HepG2 (cell line): ENCODE data around the gene DAPK1. TPM values are rescaled to one million over a fixed set of nuclear protein-coding genes. Genes with fewer than 3 reads are reported as not detected.

Experiments
- ATAC-seq: fragments of 200-7000 bp; cut with Tn5 transposase; 3 replicates; pipeline ENCODE4 v1.9.1; 2020; ENCODE audit warnings: mild to moderate bottlenecking, moderate library complexity
- BruUV-seq: library from RNA; stranded (reverse); fragments of 400-500 nt; replicated peaks from 2 replicates; lab custom pipeline; 2021; lab: Mats Ljungman, UMichigan
- CTCF ChIA-PET: fragments of 300-600 bp; formaldehyde crosslinking; extraction: SDS; loops from one replicate; lab custom pipeline; 2021; ENCODE audit warnings: low total read pairs, inconsistent platforms, low intra/inter-chr PET ratio; lab: Yijun Ruan, JAX
- POLR2A ChIA-PET: fragments of 350-600 bp; sonication (Branson Sonifier 250); formaldehyde crosslinking; loops from one replicate; lab custom pipeline; 2020; ENCODE audit warnings: antibody characterized with exemption, inconsistent platforms; lab: Yijun Ruan, JAX
- DNase-seq: peaks from one replicate; pipeline ENCODE4 v3.0.0-alpha.2; 2015; ENCODE audit warnings: low spot score
- FAIRE-seq: peaks from 3 replicates; lab custom pipeline; 2011; peaks lifted over from hg19 to GRCh38; lab: Jason Lieb, UNC
- H2AFZ ChIP-seq: one replicate; pipeline ENCODE4 v1.6.1; 2011; ENCODE audit warnings: low read length, inconsistent platforms
- H3K27ac ChIP-seq: fragments of 300-600 bp; 3 replicates; pipeline ENCODE4 v1.8.0; 2011; ENCODE audit warnings: mixed run types, mild to moderate bottlenecking, mixed read lengths, low read length, inconsistent platforms; ENCODE audit not compliant: insufficient read depth; ENCODE audit errors: extremely low read length
- H3K27me3 ChIP-seq, 2 experiments: fragments of 200-600 bp in 1 of 2; 2 replicates in 1 of 2; 3 replicates in 1 of 2; pipeline versions ENCODE4 v1.6.0 to v1.8.0; 2011; ENCODE audit warnings: low read length in 2 of 2, mild to moderate bottlenecking in 2 of 2, moderate library complexity in 2 of 2, inconsistent platforms in 1 of 2; ENCODE audit not compliant: insufficient read depth in 2 of 2, control insufficient read depth in 1 of 2
- H3K36me3 ChIP-seq, 2 experiments: fragments of 200-600 bp in 1 of 2; replicated peaks in 1 of 2; 2 replicates in 1 of 2; 3 replicates in 1 of 2; pipeline versions ENCODE4 v1.5.1 to v1.8.0; 2011; ENCODE audit warnings: low read length in 2 of 2, inconsistent platforms in 1 of 2; ENCODE audit not compliant: insufficient read depth in 2 of 2, control insufficient read depth in 1 of 2
- H3K4me1 ChIP-seq: 2 replicates; pipeline ENCODE4 v1.5.1; 2012; ENCODE audit warnings: low read length, inconsistent platforms; ENCODE audit not compliant: insufficient read depth
- H3K4me2 ChIP-seq: 2 replicates; pipeline ENCODE4 v1.6.0; 2011; ENCODE audit warnings: low read depth, low read length, inconsistent platforms
- H3K4me3 ChIP-seq, 3 experiments: fragments of 200-600 bp in 1 of 3; sonication (generic), shearing (Covaris generic) in 1 of 3; replicated peaks in 1 of 3; 2 replicates each; pipeline ENCODE4 v1.5.1; 2011 to 2016; ENCODE audit warnings: low read length in 3 of 3, inconsistent platforms in 2 of 3, low read depth in 2 of 3, mild to moderate bottlenecking in 2 of 3, control low read depth in 1 of 3, mixed read lengths in 1 of 3; ENCODE audit not compliant: insufficient read depth in 1 of 3
- H3K79me2 ChIP-seq: one replicate; pipeline ENCODE4 v1.6.1; 2011; ENCODE audit warnings: low read length, inconsistent platforms; ENCODE audit not compliant: insufficient read depth
- H3K9ac ChIP-seq: 2 replicates; pipeline ENCODE4 v1.6.0; 2011; ENCODE audit warnings: mild to moderate bottlenecking, low read depth, low read length, inconsistent platforms; ENCODE audit not compliant: insufficient read depth
- H3K9me3 ChIP-seq: 2 replicates; pipeline ENCODE4 v1.5.1; 2012; ENCODE audit warnings: mild to moderate bottlenecking, low read length
- H4K20me1 ChIP-seq: 2 replicates; pipeline ENCODE4 v1.6.0; 2011; ENCODE audit warnings: inconsistent platforms, mild to moderate bottlenecking, low read length, moderate library complexity; ENCODE audit not compliant: insufficient read depth
- CEBPB ChIP-seq: IDR thresholded peaks from 2 replicates; pipeline ENCODE4 v1.6.1; 2011; ENCODE audit warnings: low read depth, low read length, improper control_type of control experiment, borderline replicate concordance
- GATAD2A ChIP-seq: IDR thresholded peaks from 2 replicates; pipeline ENCODE4 v1.6.1; 2016
- GTF2F1 ChIP-seq: fragments of 150-350 bp; IDR thresholded peaks from 2 replicates; pipeline ENCODE4 v1.6.1; 2014; ENCODE audit warnings: low read length
- HHEX ChIP-seq: IDR thresholded peaks from 2 replicates; pipeline ENCODE4 v1.6.1; 2016; ENCODE audit warnings: control low read depth
- HOXA3 ChIP-seq: sonication (generic); formaldehyde crosslinking; IDR thresholded peaks from 2 replicates; pipeline ENCODE4 v1.5.0; 2020; ENCODE audit warnings: missing genetic modification reagents
- HOXA5 ChIP-seq: sonication (generic); formaldehyde crosslinking; IDR thresholded peaks from 2 replicates; pipeline ENCODE4 v1.4.0; 2020; ENCODE audit warnings: missing genetic modification reagents
- ONECUT2 ChIP-seq: sonication (generic); formaldehyde crosslinking; IDR thresholded peaks from 2 replicates; pipeline ENCODE4 v1.4.0; 2020; ENCODE audit warnings: missing genetic modification reagents
- SALL1 ChIP-seq: sonication (generic); formaldehyde crosslinking; IDR thresholded peaks from 2 replicates; pipeline ENCODE4 v1.8.0; 2022; ENCODE audit warnings: mild to moderate bottlenecking, missing genetic modification reagents
- SAP130 ChIP-seq: IDR thresholded peaks from 2 replicates; pipeline ENCODE4 v1.6.1; 2016; ENCODE audit warnings: low read depth
- SMARCC2 ChIP-seq: fragments of 450-650 bp; IDR thresholded peaks from 2 replicates; pipeline ENCODE4 v1.6.1; 2017; ENCODE audit warnings: antibody characterized with exemption, mild to moderate bottlenecking
- ZFX ChIP-seq: sonication (generic); formaldehyde crosslinking; IDR thresholded peaks from 2 replicates; pipeline ENCODE4 v1.4.0; 2020; ENCODE audit warnings: mild to moderate bottlenecking, low read depth, missing genetic modification reagents, moderate library complexity
- ZNF331 ChIP-seq: sonication (generic); formaldehyde crosslinking; IDR thresholded peaks from 2 replicates; pipeline ENCODE4 v1.4.0; 2020; ENCODE audit warnings: missing genetic modification reagents
- ZNF547 ChIP-seq: sonication (generic); formaldehyde crosslinking; IDR thresholded peaks from 2 replicates; pipeline ENCODE4 v1.5.1; 2020; ENCODE audit warnings: mild to moderate bottlenecking, missing genetic modification reagents
- ZNF75D ChIP-seq: sonication (generic); formaldehyde crosslinking; IDR thresholded peaks from 2 replicates; pipeline ENCODE4 v1.8.1; 2023; ENCODE audit warnings: missing genetic modification reagents, mild to moderate bottlenecking, borderline replicate concordance
- ZSCAN31 ChIP-seq: sonication (generic); formaldehyde crosslinking; IDR thresholded peaks from 2 replicates; pipeline ENCODE4 v1.5.0; 2020; ENCODE audit warnings: low read depth, mild to moderate bottlenecking, missing genetic modification reagents
- WGBS: methylation state at CpG from one replicate; pipeline ENCODE4 v1.1.6; 2017; ENCODE audit warnings: low lambda C conversion rate; 5-methylcytosine and 5-hydroxymethylcytosine counted together
- in situ Hi-C: cut with HindIII; loops from 2 replicates; pipeline ENCODE4 v1.10.0; 2017; ENCODE audit warnings: low pct_unique_long_range_greater_than_20kb; ENCODE audit not compliant: extremely low pct_ligation_motif_present
- intact Hi-C: fragments of 100-400 bp; cut with micrococcal nuclease; formaldehyde crosslinking; loops from one replicate; pipeline ENCODE4 v1.10.0; 2022; ENCODE audit not compliant: unreplicated experiment
- polyA plus RNA-seq, 8 experiments: library from polyadenylated mRNA; depleted of rRNA in 3 of 8; stranded (reverse) in 7 of 8; unstranded in 1 of 8; fragments of >200 nt; fragmentation: Illumina TruSeq in 4 of 8; extraction: Trizol in 4 of 8; gene quantifications; 2 replicates each; pipeline versions ENCODE4 v1.2.1 to v1.2.3, GENCODE V29; 2011 to 2016; ENCODE audit warnings: low read depth in 4 of 8, missing spikeins in 1 of 8, mixed read lengths in 1 of 8; ENCODE audit not compliant: insufficient read depth in 1 of 8
- total RNA-seq, 5 experiments: library from RNA; depleted of rRNA; stranded (reverse); fragments of >200 nt; fragmentation: Illumina TruSeq; extraction: Trizol; gene quantifications; 2 replicates each; pipeline ENCODE4 v1.2.3, GENCODE V29; 2016; ENCODE audit warnings: low read depth in 1 of 5
- TF ChIP-seq, protein P1 (sequence below): IDR thresholded peaks from 2 replicates; pipeline ENCODE4 v1.6.1; 2016; ENCODE audit warnings: control low read depth
- TF ChIP-seq, protein P2 (sequence below): sonication (generic); formaldehyde crosslinking; IDR thresholded peaks from 2 replicates; pipeline ENCODE4 v1.4.0; 2020; ENCODE audit warnings: missing genetic modification reagents
- TF ChIP-seq, protein P3 (sequence below): sonication (generic); formaldehyde crosslinking; IDR thresholded peaks from 2 replicates; pipeline ENCODE4 v1.5.0; 2020; ENCODE audit warnings: missing genetic modification reagents, mild to moderate bottlenecking, borderline replicate concordance
- TF ChIP-seq, protein P4 (sequence below): sonication (generic); formaldehyde crosslinking; IDR thresholded peaks from 2 replicates; pipeline ENCODE4 v1.9.0; 2022; ENCODE audit warnings: missing genetic modification reagents, mild to moderate bottlenecking, borderline replicate concordance

DAPK1 gene
- total and polyA plus RNA-seq, 2 of the 13 experiments (the other 11 are each of a cell fraction or from before 2014, with no cell fraction given), result 35.7 to 35.9 TPM

DNA sequence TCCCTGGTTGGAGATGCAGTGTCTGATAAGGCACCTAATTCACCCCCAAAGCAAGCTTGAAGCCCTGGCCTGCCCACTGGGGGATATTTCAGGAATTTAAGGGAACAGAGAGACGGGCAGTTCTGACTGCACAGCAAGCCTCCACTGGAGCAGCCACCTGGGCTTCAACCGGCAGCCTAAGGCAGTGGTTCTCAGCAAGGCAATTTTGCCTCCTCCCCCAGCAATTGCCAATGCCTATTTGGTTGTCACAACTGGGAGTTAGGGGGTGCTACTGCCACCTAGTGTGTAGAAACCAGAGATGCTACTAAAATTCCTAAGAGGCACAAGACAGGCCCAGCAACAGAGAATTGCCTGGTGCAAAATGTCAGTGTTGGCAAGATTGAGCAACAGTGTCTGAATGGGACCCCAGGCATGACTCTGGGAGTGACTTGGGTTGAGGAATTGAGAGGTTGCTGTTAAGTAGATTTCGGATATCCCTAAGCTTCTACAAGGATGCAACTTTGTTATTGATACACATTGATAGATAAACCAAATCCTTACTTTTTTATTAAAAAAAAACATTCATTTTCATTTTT is 169.6 kb downstream of the DAPK1 start:
- no peaks in the 10 kb centered on the region for H4K20me1 ChIP-seq
- in situ Hi-C loops, result loop anchor here (10.0 to 25.0 kb wide), 2 partner anchors 172 to 1255 kb away; partner anchors contain the start of gene DAPK1
- FAIRE-seq (no peak), ATAC-seq (peak; percentile 25; the same call in 1 of the 3 replicates), DNase-seq (peak; percentile 50)
- H3K9me3 ChIP-seq, result peaks cover 11% of the 10 kb centered on the region; the same call in 1 of the 2 replicates
- no peaks in the 10 kb centered on the region for H3K27me3 ChIP-seq
- no peak overlapping the region for H2AFZ ChIP-seq
- no peak overlapping the region for H3K27ac ChIP-seq
- WGBS, result 91% methylated on average over 3 of the region's 3 CpGs
- H3K4me1 ChIP-seq, result peaks cover 6% of the 10 kb centered on the region; the same call in 1 of the 2 replicates
- no TSS peak for BruUV-seq
- no peak overlapping the region for H3K9ac ChIP-seq
- CTCF ChIA-PET, result interaction anchor here (0.6 to 1.4 kb wide), 2 partner anchors 19 to 330 kb away, joined by 3 to 16 read pairs; no protein-coding TSS in a partner anchor
- H3K4me2 ChIP-seq, result no peak overlapping the region
- intact Hi-C loops, result loop anchor here (1.0 kb wide), 2 partner anchors 98 to 330 kb away; no protein-coding TSS in a partner anchor
- H3K36me3 ChIP-seq, result peaks cover 11 to 15% of the 10 kb centered on the region in 2 experiments
- POLR2A ChIA-PET, result no interaction called here
- no peaks in the 10 kb centered on the region for H3K79me2 ChIP-seq
- no peak overlapping the region for H3K4me3 ChIP-seq
- no peak for TF ChIP-seq ZSCAN31 (CRISPR knock-in tag)
- TF ChIP-seq, protein P1, sequence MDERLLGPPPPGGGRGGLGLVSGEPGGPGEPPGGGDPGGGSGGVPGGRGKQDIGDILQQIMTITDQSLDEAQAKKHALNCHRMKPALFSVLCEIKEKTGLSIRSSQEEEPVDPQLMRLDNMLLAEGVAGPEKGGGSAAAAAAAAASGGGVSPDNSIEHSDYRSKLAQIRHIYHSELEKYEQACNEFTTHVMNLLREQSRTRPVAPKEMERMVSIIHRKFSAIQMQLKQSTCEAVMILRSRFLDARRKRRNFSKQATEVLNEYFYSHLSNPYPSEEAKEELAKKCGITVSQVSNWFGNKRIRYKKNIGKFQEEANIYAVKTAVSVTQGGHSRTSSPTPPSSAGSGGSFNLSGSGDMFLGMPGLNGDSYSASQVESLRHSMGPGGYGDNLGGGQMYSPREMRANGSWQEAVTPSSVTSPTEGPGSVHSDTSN (CRISPR knock-in tag), result no peak
- no peak for TF ChIP-seq HHEX
- TF ChIP-seq ZNF75D, result no peak
- TF ChIP-seq, protein P2, sequence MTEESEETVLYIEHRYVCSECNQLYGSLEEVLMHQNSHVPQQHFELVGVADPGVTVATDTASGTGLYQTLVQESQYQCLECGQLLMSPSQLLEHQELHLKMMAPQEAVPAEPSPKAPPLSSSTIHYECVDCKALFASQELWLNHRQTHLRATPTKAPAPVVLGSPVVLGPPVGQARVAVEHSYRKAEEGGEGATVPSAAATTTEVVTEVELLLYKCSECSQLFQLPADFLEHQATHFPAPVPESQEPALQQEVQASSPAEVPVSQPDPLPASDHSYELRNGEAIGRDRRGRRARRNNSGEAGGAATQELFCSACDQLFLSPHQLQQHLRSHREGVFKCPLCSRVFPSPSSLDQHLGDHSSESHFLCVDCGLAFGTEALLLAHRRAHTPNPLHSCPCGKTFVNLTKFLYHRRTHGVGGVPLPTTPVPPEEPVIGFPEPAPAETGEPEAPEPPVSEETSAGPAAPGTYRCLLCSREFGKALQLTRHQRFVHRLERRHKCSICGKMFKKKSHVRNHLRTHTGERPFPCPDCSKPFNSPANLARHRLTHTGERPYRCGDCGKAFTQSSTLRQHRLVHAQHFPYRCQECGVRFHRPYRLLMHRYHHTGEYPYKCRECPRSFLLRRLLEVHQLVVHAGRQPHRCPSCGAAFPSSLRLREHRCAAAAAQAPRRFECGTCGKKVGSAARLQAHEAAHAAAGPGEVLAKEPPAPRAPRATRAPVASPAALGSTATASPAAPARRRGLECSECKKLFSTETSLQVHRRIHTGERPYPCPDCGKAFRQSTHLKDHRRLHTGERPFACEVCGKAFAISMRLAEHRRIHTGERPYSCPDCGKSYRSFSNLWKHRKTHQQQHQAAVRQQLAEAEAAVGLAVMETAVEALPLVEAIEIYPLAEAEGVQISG (CRISPR knock-in tag), result no peak
- TF ChIP-seq ZNF331 (CRISPR knock-in tag), result no peak
- TF ChIP-seq, protein P3, sequence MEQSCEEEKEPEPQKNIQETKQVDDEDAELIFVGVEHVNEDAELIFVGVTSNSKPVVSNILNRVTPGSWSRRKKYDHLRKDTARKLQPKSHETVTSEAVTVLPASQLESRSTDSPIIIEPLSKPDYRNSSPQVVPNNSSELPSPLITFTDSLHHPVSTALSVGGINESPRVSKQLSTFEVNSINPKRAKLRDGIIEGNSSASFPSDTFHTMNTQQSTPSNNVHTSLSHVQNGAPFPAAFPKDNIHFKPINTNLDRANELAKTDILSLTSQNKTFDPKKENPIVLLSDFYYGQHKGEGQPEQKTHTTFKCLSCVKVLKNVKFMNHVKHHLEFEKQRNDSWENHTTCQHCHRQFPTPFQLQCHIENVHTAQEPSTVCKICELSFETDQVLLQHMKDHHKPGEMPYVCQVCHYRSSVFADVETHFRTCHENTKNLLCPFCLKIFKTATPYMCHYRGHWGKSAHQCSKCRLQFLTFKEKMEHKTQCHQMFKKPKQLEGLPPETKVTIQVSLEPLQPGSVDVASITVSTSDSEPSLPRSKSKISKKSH (CRISPR knock-in tag), result 0 out of 2 replicates have a peak, but pooled peaks have one; percentile 30
- TF ChIP-seq GTF2F1, result no peak
- no peak for TF ChIP-seq HOXA3 (CRISPR knock-in tag)
- TF ChIP-seq SAP130, result no peak
- TF ChIP-seq ONECUT2 (CRISPR knock-in tag), result no peak
- TF ChIP-seq ZNF547 (CRISPR knock-in tag), result no peak
- no peak for TF ChIP-seq SALL1
- no peak for TF ChIP-seq HOXA5 (CRISPR knock-in tag)
- no peak for TF ChIP-seq SMARCC2
- no peak for TF ChIP-seq CEBPB
- TF ChIP-seq, protein P4, sequence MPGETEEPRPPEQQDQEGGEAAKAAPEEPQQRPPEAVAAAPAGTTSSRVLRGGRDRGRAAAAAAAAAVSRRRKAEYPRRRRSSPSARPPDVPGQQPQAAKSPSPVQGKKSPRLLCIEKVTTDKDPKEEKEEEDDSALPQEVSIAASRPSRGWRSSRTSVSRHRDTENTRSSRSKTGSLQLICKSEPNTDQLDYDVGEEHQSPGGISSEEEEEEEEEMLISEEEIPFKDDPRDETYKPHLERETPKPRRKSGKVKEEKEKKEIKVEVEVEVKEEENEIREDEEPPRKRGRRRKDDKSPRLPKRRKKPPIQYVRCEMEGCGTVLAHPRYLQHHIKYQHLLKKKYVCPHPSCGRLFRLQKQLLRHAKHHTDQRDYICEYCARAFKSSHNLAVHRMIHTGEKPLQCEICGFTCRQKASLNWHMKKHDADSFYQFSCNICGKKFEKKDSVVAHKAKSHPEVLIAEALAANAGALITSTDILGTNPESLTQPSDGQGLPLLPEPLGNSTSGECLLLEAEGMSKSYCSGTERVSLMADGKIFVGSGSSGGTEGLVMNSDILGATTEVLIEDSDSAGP, result no peak
- TF ChIP-seq GATAD2A (CRISPR knock-in tag), result no peak
- no peak for TF ChIP-seq ZFX (CRISPR knock-in tag)
